Choroid plexus epithelial cell (primary cell): Measurements from ENCODE around the gene P4HA2.
A peak's percentile ranks its signal among the peaks of the same experiment; 100 is the strongest.

Experiments used
- DNase-seq: peaks from one replicate; pipeline ENCODE4 v3.0.0-alpha.2; 2010; ENCODE audit warnings: low read depth
- H3K4me3 ChIP-seq: 2 replicates; pipeline ENCODE4 v1.5.1; 2011; ENCODE audit warnings: low read depth, mild to moderate bottlenecking, control low read depth, low read length, moderate library complexity
- TF ChIP-seq, protein P1 (sequence below): conservative IDR thresholded peaks from 2 replicates; pipeline ENCODE4 v1.5.1; 2011; ENCODE audit warnings: low read depth, mild to moderate bottlenecking, control low read depth, inconsistent platforms, low read length, moderate library complexity

Gene P4HA2

DNA sequence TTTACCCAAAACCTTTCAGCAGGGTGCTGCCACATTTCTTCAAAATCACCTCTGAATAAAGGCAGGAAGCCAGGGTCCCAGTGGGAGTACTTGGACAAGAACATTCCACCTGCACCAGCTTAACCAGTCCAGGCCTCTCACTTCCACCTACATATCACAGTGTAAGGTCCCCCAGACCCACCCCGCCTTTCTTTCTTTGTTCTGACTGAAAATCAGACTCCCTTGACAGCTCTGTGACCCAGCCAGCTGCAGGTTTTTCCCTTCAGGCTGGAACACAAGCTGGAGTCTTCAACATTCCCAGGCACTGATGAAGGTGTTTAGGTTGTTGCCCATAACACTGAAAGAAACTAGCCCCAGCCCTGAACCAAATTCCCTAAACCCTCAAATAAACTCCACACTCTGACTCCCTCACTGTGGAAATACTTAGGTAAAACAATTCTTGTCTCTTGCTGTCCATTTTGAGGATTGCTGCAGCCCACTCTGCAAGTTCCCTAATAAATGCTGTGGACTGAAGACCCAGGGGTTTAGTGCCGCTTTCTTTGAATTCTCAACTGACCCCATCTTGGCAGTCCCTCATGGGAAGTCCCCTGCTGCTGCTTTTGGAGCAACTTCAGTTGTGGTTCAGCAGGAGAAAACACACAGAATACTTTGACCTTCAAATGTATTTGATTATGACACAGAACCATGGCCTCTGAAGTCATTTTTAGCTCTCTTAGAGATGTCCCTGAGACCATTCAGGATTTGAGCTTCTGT, 24.8 kb downstream of the P4HA2 start:
- TF ChIP-seq, protein P1, sequence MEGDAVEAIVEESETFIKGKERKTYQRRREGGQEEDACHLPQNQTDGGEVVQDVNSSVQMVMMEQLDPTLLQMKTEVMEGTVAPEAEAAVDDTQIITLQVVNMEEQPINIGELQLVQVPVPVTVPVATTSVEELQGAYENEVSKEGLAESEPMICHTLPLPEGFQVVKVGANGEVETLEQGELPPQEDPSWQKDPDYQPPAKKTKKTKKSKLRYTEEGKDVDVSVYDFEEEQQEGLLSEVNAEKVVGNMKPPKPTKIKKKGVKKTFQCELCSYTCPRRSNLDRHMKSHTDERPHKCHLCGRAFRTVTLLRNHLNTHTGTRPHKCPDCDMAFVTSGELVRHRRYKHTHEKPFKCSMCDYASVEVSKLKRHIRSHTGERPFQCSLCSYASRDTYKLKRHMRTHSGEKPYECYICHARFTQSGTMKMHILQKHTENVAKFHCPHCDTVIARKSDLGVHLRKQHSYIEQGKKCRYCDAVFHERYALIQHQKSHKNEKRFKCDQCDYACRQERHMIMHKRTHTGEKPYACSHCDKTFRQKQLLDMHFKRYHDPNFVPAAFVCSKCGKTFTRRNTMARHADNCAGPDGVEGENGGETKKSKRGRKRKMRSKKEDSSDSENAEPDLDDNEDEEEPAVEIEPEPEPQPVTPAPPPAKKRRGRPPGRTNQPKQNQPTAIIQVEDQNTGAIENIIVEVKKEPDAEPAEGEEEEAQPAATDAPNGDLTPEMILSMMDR = no peak
- peak; percentile 45 for DNase-seq
- no peak overlapping the region for H3K4me3 ChIP-seq

DNA sequence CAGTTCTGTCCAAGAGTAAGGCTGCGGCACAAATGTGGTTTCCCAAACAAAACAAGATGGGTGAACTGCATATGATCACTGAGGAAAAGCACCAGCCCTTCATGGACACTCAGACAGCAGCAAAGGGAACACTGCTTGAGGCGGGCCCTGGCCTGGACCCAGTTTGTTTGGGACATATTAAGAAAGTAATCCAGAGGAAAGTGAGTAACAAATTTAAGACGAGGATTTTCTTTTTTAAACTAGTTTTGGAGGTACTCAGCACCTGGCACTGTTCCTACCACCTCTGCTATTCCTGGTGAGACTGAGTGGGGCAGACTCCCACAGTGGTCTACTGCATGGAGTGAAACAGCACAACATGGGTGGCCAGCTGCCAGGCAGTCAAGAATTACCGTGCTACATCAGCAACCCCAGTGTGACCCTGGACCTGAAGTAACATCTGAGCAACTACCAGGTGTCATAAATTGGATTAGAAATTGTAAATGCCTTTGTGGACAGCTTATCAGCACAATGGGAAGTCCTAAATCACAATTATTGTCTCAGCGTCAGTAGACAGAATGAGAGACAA, 28.5 kb downstream of the P4HA2 start:
- DNase-seq = no peak
- H3K4me3 ChIP-seq = no peak overlapping the region
- TF ChIP-seq, protein P1 = no peak

DNA sequence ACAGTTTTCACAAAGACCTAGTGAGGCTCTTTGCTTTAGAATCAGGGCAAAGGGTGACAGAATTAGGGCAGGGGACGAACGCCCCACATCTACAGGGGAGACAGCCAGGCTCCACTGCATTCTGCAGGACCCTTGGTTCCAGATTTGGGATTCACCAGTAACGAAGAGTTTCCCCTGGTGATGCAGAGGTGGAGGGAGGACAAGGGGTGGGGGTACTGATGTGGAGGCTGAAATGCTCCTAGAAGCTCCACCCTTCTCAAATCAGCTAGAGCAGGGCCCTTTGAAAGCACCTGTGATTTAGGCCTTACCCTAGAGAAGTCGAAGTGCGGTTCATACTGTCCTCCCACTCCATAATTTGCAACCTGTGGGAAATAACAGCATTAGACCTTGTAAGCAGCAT, 29.1 kb downstream of the P4HA2 start:
- no peak for DNase-seq
- TF ChIP-seq, protein P1 = no peak

DNA sequence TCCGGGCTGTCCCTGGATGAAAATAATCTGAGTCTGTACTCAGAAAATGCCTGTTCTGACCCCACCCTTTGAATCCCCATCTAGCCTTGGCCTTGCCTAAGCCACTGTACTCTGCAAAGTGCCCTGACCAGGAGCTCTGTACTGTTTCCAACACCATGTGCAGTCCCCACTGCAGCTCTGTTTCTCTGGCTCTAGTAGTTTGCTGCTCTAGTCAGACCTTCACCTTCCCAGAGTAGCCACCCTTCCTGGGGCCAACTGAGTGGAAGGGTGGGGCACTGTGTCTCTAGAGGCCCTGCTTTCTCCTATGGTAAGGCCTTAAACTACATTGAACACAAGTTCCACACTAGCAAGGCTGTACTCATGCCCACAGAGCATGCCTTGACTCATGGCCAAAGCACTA, 31.9 kb downstream of the P4HA2 start:
- no peak for DNase-seq
- TF ChIP-seq, protein P1 = no peak
- H3K4me3 ChIP-seq = no peak overlapping the region

More for the DNA sequence above, 29.1 kb downstream of the P4HA2 start:
- no peak overlapping the region for H3K4me3 ChIP-seq

DNA sequence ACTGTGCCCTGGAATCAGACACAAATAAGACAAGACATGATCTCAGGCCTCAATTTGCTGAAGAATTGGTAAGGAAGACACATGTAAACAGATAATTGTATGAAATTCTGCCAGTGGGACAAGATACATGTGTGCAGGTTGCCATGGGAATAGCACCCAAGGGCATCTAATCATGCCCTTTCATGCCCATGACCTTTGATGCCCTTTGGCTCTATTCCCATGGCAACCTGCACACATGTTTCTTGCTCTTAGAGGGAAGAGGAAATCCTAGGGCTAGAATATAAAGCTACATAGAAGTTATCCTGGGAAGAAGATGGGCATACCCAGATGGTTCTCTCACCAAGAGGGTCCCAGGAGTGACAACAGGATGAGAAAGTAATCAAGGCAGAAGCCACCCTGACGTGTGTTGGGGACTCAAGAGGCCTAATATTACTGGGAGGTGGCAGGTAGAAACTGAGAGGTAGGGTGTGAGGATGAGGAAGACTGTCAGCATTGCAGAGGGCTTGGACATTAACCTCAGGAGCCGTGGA, 34.4 kb downstream of the P4HA2 start:
- TF ChIP-seq, protein P1 = no peak
- no peak for DNase-seq
- no peak overlapping the region for H3K4me3 ChIP-seq

DNA sequence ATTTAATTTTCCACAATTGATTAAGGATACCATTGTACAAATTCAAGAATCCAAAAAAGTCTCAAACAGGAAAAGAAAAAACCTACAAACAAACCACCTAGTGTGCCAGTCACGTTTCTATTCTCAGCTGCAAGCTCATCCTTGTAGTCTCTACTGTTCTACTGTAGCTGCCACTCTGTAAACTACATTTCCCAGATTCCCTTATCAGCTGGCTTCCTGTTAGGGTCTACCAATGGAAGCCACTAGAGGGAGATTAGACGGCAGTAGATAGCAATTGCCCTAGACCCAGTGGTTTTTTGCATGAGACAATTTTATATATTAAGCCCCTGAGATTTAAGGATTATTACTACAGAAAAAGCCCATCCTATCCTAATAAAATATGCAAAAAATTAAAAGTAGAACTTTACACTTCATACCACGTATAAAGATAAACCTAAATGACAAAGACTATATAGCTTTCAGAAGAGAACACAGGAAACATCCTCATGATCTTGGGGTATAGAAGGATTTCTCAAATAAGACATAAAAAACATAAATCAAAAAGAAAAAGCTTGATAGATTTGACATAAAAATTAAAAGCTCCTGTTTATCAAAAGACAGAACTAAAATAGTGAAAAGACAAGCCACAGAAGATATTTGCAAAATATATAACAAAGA, 37.4 kb downstream of the P4HA2 start:
- no peak overlapping the region for H3K4me3 ChIP-seq
- TF ChIP-seq, protein P1 = peak; percentile 90
- peak; percentile 90 for DNase-seq
